Activated CD4-positive, alpha-beta memory T cell treated with anti-CD3 and anti-CD28 coated beads, Interleukin-2, amount 10 ng/mL, durations not matched to agents 7 days and 5 days (primary cell): ENCODE measurements around the gene KRT6A. TPM values are rescaled to one million over a fixed set of nuclear protein-coding genes. Genes with fewer than 3 reads are reported as not detected.

Experiments
- CTCF ChIA-PET: fragments of 350-600 bp; sonication (Branson Sonifier 250); formaldehyde crosslinking; loops from one replicate; lab custom pipeline; 2021; ENCODE audit warnings: antibody characterized with exemption, inconsistent platforms; lab: Charles Lee
- POLR2A ChIA-PET: fragments of 350-600 bp; sonication (Branson Sonifier 250); formaldehyde crosslinking; loops from one replicate; lab custom pipeline; 2021; ENCODE audit warnings: antibody characterized with exemption; lab: Charles Lee
- DNase-seq: peaks from one replicate; pipeline ENCODE4 v3.0.0-alpha.2; 2020
- H3K27ac Mint-ChIP-seq: one replicate; pipeline ENCODE4 v1.8.0; 2021; ENCODE audit warnings: mild to moderate bottlenecking, mixed read lengths
- H3K27me3 Mint-ChIP-seq: one replicate; pipeline ENCODE4 v1.8.0; 2021; ENCODE audit warnings: mixed read lengths
- H3K36me3 Mint-ChIP-seq: one replicate; pipeline ENCODE4 v1.8.0; 2021; ENCODE audit warnings: low read depth, mixed read lengths
- H3K4me1 Mint-ChIP-seq: one replicate; pipeline ENCODE4 v1.8.0; 2021; ENCODE audit warnings: mixed read lengths
- H3K4me3 Mint-ChIP-seq: one replicate; pipeline ENCODE4 v1.8.0; 2021; ENCODE audit warnings: mild to moderate bottlenecking, mixed read lengths
- H3K9me3 Mint-ChIP-seq: one replicate; pipeline ENCODE4 v1.8.0; 2021; ENCODE audit warnings: mixed read lengths
- total RNA-seq, 2 experiments: library from RNA; stranded (reverse); gene quantifications; one replicate each; pipeline ENCODE4 v1.2.3, GENCODE V29; 2021

Gene KRT6A
- total RNA-seq, 2 experiments from 2014 or later: not detected

- H3K9me3 Mint-ChIP-seq: no peaks in the 10 kb centered on the region
- ChIA-PET POLR2A (no interaction called here), CTCF (no interaction called here)
- DNase-seq: no peak
- no peaks in the 10 kb centered on the region for H3K4me1 Mint-ChIP-seq
- no peaks in the 10 kb centered on the region for H3K36me3 Mint-ChIP-seq
- no peak overlapping the region for H3K27ac Mint-ChIP-seq
- no peak overlapping the region for H3K4me3 Mint-ChIP-seq
- peaks cover 41% of the 10 kb centered on the region for H3K27me3 Mint-ChIP-seq
Observed at GRCh38 chr12:52439845-52440244, 53.2 kb downstream of the KRT6A start.

DNA sequence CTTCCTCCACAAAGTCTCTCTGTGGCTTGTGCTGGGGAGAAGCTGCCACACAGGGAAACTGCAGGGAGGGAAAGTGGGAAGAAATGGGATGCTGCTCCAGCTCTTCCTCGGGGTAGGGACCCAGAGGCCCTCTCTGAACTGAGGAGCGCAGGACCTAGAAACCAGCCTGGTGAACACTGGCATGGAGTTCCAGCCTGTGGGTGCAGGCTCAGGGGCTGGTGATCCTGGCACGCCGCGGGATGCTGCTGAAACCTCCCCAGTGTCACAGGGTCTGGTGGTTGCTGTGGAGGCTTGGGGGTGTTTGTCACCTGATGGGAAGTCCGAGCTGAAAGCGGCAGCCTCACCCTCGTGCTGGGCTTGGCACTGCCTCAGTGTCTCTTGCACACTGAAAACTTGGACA lies 53.6 kb downstream of the KRT6A start:
- Mint-ChIP-seq H3K27me3 (peaks cover 42% of the 10 kb centered on the region), H3K9me3 (no peaks in the 10 kb centered on the region), H3K4me3 (no peak overlapping the region), H3K4me1 (no peaks in the 10 kb centered on the region), H3K27ac (no peak overlapping the region), H3K36me3 (no peaks in the 10 kb centered on the region)
- ChIA-PET CTCF (no interaction called here), POLR2A (no interaction called here)
- no peak for DNase-seq

DNA sequence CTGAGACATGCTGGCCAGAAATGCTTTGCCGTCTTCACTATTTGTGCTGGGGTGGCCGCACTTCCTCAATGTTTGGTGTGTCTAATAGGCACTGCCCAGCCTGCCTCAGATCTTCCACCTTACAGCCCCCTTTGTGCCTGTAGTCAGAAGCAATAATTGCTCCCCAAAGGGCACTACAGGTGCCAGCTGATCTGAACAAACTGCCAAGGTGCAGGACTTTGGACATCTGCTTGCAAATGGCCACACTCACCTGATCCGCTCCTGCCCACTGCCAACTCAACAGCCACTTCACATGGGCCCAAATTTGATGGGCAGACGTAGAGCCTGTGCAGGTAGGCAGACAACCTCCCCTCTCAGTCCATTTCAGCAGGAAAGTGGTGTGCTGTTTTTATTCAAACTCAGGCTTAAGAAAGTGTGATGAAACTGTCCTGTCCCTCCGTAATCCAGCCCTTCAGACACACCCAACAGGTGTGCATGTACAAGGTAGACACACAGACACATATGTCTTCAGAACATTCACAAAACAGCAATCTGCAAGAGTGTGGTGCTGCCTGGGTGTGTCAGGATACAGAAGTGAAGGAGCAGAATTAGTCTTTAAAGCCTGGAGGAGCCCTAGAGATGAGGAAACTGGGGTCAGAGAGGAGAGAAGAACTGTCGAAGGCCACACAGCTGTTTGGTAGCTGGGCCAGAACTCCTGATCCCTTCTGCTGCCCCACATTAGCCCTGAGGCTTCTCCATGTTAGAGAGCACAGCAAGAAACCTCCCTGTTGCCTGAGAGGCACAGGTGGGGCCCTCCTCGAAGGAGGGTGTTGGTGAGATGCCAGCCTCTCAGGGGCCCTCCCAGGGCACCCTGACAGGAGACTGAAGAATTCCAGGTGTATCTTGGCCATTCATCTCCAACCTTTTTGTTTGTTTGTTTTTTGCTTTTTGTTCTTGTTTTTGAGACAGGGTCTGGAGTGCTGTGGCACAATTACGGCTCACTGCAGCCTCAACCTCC lies 54.5 kb downstream of the KRT6A start:
- no peak overlapping the region for H3K27ac Mint-ChIP-seq
- H3K36me3 Mint-ChIP-seq: no peaks in the 10 kb centered on the region
- peaks cover 42% of the 10 kb centered on the region for H3K27me3 Mint-ChIP-seq
- no peak for DNase-seq
- no peaks in the 10 kb centered on the region for H3K9me3 Mint-ChIP-seq
- no peaks in the 10 kb centered on the region for H3K4me1 Mint-ChIP-seq
- ChIA-PET POLR2A (no interaction called here), CTCF (no interaction called here)
- no peak overlapping the region for H3K4me3 Mint-ChIP-seq

DNA sequence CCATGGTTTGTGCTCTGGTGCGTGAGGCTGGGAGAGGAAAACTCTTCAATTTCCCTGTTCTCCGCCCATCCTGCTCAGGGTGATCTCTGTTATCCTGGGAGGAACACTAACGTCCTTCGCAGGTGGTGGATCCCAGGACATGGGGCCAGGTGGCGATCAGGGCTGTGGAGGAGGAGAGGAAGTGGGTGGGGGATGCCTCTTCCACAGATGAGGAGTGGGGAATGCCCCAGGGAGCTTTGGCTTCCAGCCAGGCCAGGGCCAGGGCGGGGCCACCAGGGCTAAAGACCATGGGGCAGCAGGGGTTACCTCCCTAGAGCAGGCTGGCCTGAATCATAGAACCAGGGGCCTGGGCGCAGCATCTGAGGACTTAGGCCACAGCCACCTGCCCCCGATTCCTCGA lies 55.5 kb downstream of the KRT6A start:
- ChIA-PET CTCF (no interaction called here), POLR2A (no interaction called here)
- no peaks in the 10 kb centered on the region for H3K4me1 Mint-ChIP-seq
- no peak for DNase-seq
- H3K36me3 Mint-ChIP-seq: no peaks in the 10 kb centered on the region
- no peak overlapping the region for H3K27ac Mint-ChIP-seq
- H3K27me3 Mint-ChIP-seq: peaks cover 33% of the 10 kb centered on the region
- H3K9me3 Mint-ChIP-seq: no peaks in the 10 kb centered on the region
- H3K4me3 Mint-ChIP-seq: no peak overlapping the region

Other genes with a start within 250 kb of the KRT6A start
- under 1 TPM; 0.23 to 0.30 TPM for gene KRT86, start 218.6 kb downstream of the KRT6A start, total RNA-seq
- not detected for gene KRT81, start 201.7 kb downstream of the KRT6A start, total RNA-seq
- gene KRT83, start 171.9 kb downstream of the KRT6A start, total RNA-seq: not detected
- gene KRT85, start 125.8 kb downstream of the KRT6A start, total RNA-seq: not detected
- not detected for gene KRT84, start 107.6 kb downstream of the KRT6A start, total RNA-seq
- not detected for gene KRT82, start 86.9 kb downstream of the KRT6A start, total RNA-seq
- gene KRT75, start 58.9 kb downstream of the KRT6A start, total RNA-seq: not detected
- not detected for gene KRT6B, start 41.1 kb downstream of the KRT6A start, total RNA-seq
- gene KRT6C, start 19.5 kb downstream of the KRT6A start, total RNA-seq: not detected
- not detected for gene KRT5, start 27.1 kb upstream of the KRT6A start, total RNA-seq
- not detected for gene KRT71, start 59.9 kb upstream of the KRT6A start, total RNA-seq
- gene KRT74, start 80.6 kb upstream of the KRT6A start, total RNA-seq: not detected
- not detected for gene KRT72, start 108.2 kb upstream of the KRT6A start, total RNA-seq
- gene KRT73, start 125.3 kb upstream of the KRT6A start, total RNA-seq: not detected
- not detected for gene KRT2, start 159.0 kb upstream of the KRT6A start, total RNA-seq
- under 1 TPM; 0.13 to 0.30 TPM for gene KRT1, start 187.2 kb upstream of the KRT6A start, total RNA-seq
- not detected for gene KRT77, start 210.3 kb upstream of the KRT6A start, total RNA-seq